Immature natural killer cell (primary cell): ENCODE results near the gene CYP4Z1. TPM values are rescaled to one million over a fixed set of nuclear protein-coding genes. Genes with fewer than 3 reads are reported as not detected.
"Not testable (repeated sequence)": the region's sequence is repeated elsewhere in the genome, so short reads cannot be mapped to it uniquely, and the experiment has no call there.

Experiments
- DNase-seq, 3 donors: peaks; one replicate each; pipeline ENCODE4 v3.0.0; 2022; ENCODE audit warnings: mixed read lengths in 1 of 3
- H3K27ac Mint-ChIP-seq, 6 donors: one replicate each; pipeline ENCODE4 v1.8.0; 2020; ENCODE audit warnings: mixed read lengths in 6 of 6, mild to moderate bottlenecking in 5 of 6, inconsistent platforms in 4 of 6, moderate library complexity in 3 of 6
- H3K27me3 Mint-ChIP-seq, 3 donors: one replicate each; pipeline ENCODE4 v1.8.0; 2020 to 2021; ENCODE audit warnings: low read depth in 3 of 3, mild to moderate bottlenecking in 3 of 3, mixed read lengths in 3 of 3, moderate library complexity in 3 of 3, inconsistent platforms in 1 of 3
- H3K36me3 Mint-ChIP-seq, 3 donors: one replicate each; pipeline ENCODE4 v1.8.0; 2020; ENCODE audit warnings: mixed read lengths in 3 of 3, inconsistent platforms in 2 of 3, mild to moderate bottlenecking in 2 of 3
- H3K4me1 Mint-ChIP-seq, 2 donors: one replicate each; pipeline ENCODE4 v1.8.0; 2020; ENCODE audit warnings: inconsistent platforms in 2 of 2, mild to moderate bottlenecking in 2 of 2, mixed read lengths in 2 of 2, moderate library complexity in 1 of 2
- H3K4me3 Mint-ChIP-seq, 5 donors: one replicate each; pipeline ENCODE4 v1.8.0; 2020; ENCODE audit warnings: mild to moderate bottlenecking in 5 of 5, mixed read lengths in 5 of 5, inconsistent platforms in 3 of 5, moderate library complexity in 3 of 5
- H3K9me3 Mint-ChIP-seq, 6 donors: one replicate each; pipeline ENCODE4 v1.8.0; 2020; ENCODE audit warnings: mild to moderate bottlenecking in 6 of 6, mixed read lengths in 6 of 6, inconsistent platforms in 4 of 6, moderate library complexity in 3 of 6
- polyA plus RNA-seq, 3 donors: library from polyadenylated mRNA; unstranded; fragments of 300-500 nt; fragmentation: Illumina TruSeq; gene quantifications; one replicate each; pipeline ENCODE4 v1.2.3, GENCODE V29; 2021

Gene CYP4Z1
- polyA plus RNA-seq, 3 donors from 2014 or later: not detected

DNA sequence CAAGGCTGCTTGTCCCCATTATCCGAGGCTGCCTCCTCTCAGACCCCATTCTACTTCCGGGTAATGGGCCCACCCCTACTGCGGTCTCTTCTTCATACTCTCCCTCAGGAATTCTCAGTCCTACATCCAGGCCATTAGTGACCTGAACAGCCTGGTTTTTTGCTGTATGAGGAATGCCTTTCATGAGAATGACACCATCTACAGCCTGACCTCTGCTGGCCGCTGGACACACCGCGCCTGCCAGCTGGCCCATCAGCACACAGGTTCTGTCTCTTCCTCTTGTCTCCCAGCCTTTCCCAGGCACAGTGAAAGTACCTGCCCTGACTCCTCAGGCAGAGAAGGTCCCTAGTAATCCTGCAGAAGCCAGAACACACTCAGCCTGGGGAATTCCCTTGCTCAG lies 76.6 kb downstream of the CYP4Z1 start:
- H3K27me3 Mint-ChIP-seq, H3K4me1 Mint-ChIP-seq, H3K36me3 Mint-ChIP-seq, H3K4me3 Mint-ChIP-seq, H3K9me3 Mint-ChIP-seq, DNase-seq, H3K27ac Mint-ChIP-seq: not testable (repeated sequence)

DNA sequence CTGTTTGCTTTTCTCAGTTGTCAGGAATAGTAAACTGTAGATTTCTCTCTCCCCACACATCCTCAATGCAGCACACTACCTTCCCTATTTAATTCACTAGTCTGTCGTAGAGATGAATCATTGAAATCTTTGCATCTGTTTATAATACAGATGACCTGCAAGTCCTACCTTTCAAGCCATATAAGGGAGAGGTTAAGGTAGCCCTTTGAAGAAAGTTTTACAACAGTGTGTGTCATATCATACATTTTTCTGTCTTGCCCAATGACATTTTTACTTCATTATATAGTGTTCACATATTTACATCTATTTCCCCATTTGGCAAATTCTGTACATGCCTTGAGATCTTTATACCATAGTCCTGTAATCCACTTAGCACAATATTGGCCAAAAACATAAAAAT lies 79.5 kb downstream of the CYP4Z1 start:
- H3K27me3 Mint-ChIP-seq, H3K27ac Mint-ChIP-seq, H3K4me1 Mint-ChIP-seq, DNase-seq, H3K4me3 Mint-ChIP-seq, H3K36me3 Mint-ChIP-seq, H3K9me3 Mint-ChIP-seq: not testable (repeated sequence)

DNA sequence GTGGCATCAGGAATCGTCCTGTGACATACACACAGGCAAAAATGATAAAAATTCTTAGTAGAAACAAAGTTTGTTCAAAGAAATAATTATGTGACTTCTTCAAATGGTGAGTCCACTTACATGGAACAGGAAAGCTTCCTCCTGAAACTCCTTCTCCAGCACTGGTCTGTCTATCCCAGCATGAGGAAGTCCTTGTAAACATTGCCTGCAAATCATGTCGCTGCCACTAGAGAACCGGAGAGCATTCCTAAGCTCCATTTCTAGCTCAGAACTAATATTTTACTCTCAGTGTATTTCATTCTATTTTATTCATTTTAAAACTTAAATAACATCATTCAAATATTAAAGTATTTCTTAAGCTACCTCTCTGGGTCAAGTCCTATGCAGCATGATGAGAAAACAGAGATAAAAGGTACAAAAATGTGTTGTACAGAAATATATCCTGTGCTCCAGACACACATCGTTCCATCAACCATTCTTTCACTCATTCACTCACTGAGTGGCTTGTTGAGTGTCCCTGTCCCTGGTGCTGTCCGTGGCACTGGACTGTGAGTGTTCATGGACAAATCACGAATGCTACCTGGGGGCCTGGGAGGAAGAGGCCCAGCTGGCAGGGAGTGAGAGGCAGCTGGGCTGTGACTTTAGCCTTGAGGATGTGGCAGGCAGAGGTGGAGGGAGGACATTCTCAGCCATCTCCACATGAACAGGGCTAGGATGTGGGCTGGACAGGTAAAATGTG lies 80.2 kb downstream of the CYP4Z1 start:
- Mint-ChIP-seq H3K4me3 (no peak overlapping the region), H3K27ac (no peak overlapping the region), H3K4me1 (no peaks in the 10 kb centered on the region), H3K9me3 (no peaks in the 10 kb centered on the region), H3K27me3 (peaks cover 0 to 9% (median 9%) of the 10 kb centered on the region in 3 donors), H3K36me3 (no peaks in the 10 kb centered on the region)
- DNase-seq: no peak

DNA sequence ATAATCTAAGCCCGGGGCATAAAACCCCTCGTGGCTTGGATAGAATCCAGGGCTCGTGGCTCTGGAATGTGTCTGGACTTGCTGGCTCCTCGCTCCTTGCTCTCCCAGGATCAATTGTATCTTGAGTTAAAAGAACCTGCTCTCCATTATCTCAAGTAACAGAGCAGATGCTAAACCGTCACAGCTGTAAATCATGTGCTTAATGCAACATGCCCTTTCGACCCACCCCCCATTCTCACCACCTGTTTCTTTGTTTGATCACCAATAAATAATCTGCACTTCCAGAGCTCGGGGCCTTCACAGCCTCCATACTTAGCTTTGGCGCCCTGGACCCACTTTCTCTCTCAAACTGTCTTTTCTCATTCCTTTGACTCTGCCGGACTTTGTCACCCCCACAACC lies 82.1 kb downstream of the CYP4Z1 start:
- not testable (repeated sequence) for H3K36me3 Mint-ChIP-seq, H3K27ac Mint-ChIP-seq, H3K4me3 Mint-ChIP-seq, DNase-seq, H3K4me1 Mint-ChIP-seq, H3K9me3 Mint-ChIP-seq
- peaks cover 0 to 19% (median 9%) of the 10 kb centered on the region in 3 donors for H3K27me3 Mint-ChIP-seq

DNA sequence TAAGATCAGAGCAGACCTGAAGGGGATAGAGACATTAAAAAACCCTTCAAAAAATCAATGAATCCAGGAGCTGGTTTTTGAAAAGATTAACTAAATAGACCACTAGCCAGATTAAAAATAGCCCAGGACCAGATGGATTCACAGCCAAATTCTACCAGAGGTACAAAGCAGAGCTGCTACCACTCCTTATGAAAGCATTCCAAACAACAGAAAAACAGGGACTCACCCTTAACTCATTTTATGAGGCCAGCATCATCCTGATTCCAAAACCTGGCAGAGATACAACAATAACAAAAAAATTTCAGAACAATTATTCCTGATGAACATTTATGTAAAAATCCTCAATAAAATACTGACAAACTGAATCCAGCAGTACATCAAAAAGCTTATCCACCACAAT lies 89.4 kb downstream of the CYP4Z1 start:
- H3K9me3 Mint-ChIP-seq, DNase-seq, H3K4me3 Mint-ChIP-seq, H3K27ac Mint-ChIP-seq, H3K4me1 Mint-ChIP-seq, H3K36me3 Mint-ChIP-seq: not testable (repeated sequence)
- peaks cover 2 to 28% (median 3%) of the 10 kb centered on the region in 3 donors for H3K27me3 Mint-ChIP-seq

DNA sequence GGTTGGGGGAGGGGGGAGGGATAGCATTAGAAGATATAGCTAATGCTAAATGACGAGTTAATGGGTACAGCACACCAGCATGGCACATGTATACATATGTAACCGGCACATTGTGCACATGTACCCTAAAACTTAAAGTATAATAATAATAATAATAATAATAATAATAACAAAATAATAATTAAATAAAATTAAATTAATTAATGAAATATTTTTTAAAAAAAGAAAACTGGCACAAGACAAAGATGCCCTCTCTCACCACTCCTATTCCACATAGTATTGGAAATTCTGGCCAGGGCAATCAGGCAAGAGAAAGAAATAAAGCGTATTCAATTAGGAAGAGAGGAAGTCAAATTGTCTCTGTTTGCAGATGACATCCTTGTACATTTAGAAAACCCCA lies 90.9 kb downstream of the CYP4Z1 start:
- H3K4me3 Mint-ChIP-seq, DNase-seq, H3K27ac Mint-ChIP-seq, H3K9me3 Mint-ChIP-seq, H3K36me3 Mint-ChIP-seq, H3K4me1 Mint-ChIP-seq: not testable (repeated sequence)
- H3K27me3 Mint-ChIP-seq: peaks cover 2 to 18% (median 3%) of the 10 kb centered on the region in 3 donors

DNA sequence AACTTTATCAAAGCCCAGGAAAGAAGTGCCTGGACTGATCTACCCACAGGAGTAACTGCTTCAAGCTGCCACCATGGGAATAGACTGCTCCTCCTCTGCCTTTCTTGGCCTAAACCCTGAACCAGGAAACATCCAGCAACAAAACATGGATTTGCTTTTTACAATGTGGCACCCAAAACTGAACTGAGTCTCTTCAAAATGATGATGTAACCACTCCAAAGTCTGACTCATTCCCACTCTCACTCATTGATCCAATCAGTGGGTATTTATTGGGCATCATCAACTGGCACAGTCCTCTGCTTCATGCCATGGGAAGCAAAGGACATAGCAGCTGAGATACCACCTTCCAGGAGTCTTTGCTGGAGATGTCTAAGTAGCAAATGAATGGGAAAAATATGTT lies 93.7 kb downstream of the CYP4Z1 start:
- DNase-seq: no peak
- Mint-ChIP-seq H3K4me3 (no peak overlapping the region), H3K4me1 (no peaks in the 10 kb centered on the region), H3K9me3 (peaks cover 0 to 10% (median 2%) of the 10 kb centered on the region in 6 donors), H3K36me3 (no peaks in the 10 kb centered on the region), H3K27me3 (peaks cover 1 to 7% (median 1%) of the 10 kb centered on the region in 3 donors), H3K27ac (no peak overlapping the region)

DNA sequence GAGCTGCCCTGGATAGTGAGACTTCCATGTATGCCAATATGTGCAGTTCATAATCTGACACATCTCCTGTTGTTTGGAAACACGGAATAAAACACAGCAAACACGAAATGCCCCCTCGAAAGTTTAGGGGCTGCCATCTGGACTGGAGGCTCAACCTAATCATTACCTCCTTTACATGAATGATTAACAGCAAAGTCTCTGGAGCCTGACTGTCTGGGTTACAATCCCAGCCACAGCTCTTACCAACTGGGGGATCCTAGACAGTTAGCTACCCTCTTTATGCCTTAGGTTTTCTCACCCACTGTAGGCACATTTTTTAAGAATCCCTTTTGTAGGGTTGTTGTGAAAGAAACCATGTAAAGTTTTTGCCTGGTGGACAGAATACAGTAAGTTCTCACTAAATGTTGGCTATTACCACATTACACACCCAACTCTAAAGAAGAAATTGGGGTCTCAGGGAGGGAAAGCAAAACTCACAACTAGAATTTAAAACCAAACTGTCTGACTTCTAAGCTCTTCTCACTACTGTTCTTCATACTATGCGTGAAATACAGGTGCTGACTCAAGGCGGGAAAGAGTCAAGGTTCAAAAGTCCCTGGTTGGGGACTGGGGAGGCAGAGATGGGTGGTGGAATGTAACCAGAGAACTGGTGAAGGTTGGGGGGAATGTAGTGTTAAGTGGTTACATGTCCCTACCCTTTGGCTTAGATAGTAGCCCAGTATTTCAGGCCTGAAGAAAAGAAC lies 94.4 kb downstream of the CYP4Z1 start:
- no peaks in the 10 kb centered on the region for H3K36me3 Mint-ChIP-seq
- no peak overlapping the region for H3K27ac Mint-ChIP-seq
- no peaks in the 10 kb centered on the region for H3K4me1 Mint-ChIP-seq
- H3K27me3 Mint-ChIP-seq: peaks cover 1 to 2% (median 1%) of the 10 kb centered on the region in 3 donors
- DNase-seq: no peak
- H3K9me3 Mint-ChIP-seq: peaks cover 0 to 5% (median 0%) of the 10 kb centered on the region in 6 donors
- no peak overlapping the region for H3K4me3 Mint-ChIP-seq

DNA sequence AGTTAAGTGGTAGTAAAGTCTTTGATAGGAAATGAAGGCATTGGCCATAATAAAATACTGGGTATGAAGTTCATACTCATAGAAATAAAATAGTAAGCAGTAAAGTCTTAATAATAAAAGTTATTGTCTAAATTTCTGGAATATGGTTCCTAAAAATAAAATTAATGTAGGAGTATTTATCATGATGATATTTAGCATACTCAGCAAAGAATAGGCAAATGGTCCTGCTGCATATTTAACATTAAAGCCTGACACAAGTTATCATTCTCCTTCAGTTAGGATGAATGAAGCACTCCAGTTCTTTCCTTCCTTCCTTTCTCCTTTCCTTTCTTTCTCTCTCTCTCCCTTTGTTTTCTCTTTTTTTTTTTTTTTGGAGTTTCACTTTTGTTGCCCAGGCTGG lies 97.5 kb downstream of the CYP4Z1 start:
- DNase-seq: no peak
- no peaks in the 10 kb centered on the region for H3K36me3 Mint-ChIP-seq
- H3K4me1 Mint-ChIP-seq: no peaks in the 10 kb centered on the region
- no peak overlapping the region for H3K27ac Mint-ChIP-seq
- no peak overlapping the region for H3K4me3 Mint-ChIP-seq
- peaks cover 0 to 4% (median 0%) of the 10 kb centered on the region in 6 donors for H3K9me3 Mint-ChIP-seq
- peaks cover 1 to 11% (median 1%) of the 10 kb centered on the region in 3 donors for H3K27me3 Mint-ChIP-seq

Other genes with a start within 250 kb of the CYP4Z1 start
- gene CYP4A11, start 125.8 kb upstream of the CYP4Z1 start, polyA plus RNA-seq: not detected
- gene CYP4X1, start 43.6 kb upstream of the CYP4Z1 start, polyA plus RNA-seq: not detected
- gene CYP4A22, start 70.2 kb downstream of the CYP4Z1 start, polyA plus RNA-seq: not detected
- 1 to 10 TPM in 1 of 3 donors, under 1 TPM in 1, not detected in 1; 0.58 to 7.5 TPM for gene PDZK1IP1, start 122.8 kb downstream of the CYP4Z1 start, polyA plus RNA-seq
- gene TAL1, start 165.0 kb downstream of the CYP4Z1 start, polyA plus RNA-seq: 1 to 10 TPM in 1 of 3 donors, not detected in 2; 1.7 TPM
- 1 to 10 TPM in 2 of 3 donors, under 1 TPM in 1; 0.54 to 1.8 (median 1.1) TPM for gene STIL, start 246.9 kb downstream of the CYP4Z1 start, polyA plus RNA-seq